Measurements from ENCODE around the gene BATF3. TPM values are rescaled to one million over a fixed set of nuclear protein-coding genes. Genes with fewer than 3 reads are reported as not detected.

BATF3 gene
- total and polyA plus RNA-seq, 9 of the 15 experiments (the other 6 are each of a cell fraction or from before 2014, with no cell fraction given): 0.40 to 3.8 (median 2.0) TPM

DNA sequence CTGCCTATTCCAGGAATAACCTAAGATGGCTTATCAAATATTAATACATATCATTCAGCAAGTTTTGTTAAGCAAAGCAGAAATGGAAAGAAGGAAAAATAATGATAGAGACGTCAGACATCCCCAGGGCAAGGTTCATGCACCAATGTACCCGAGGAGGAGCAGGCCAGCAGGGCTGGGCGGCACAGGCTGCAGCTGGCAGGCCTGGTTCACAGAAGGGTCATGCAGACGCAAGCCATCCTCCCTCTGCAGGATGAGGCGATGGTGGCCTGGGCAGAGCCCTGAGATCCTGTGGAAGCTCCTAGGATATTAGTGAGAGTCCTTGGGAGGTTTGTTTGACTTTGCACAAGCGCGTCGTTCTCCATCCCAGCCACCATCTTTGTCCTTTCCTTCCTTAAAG lies 30.0 kb downstream of the BATF3 start:
- no peak overlapping the region for H3K27ac ChIP-seq (ENCODE audit: extremely low read depth, low read depth, low read length)
- no peak for ATAC-seq
- no TSS peak for BruUV-seq (replicated peaks)
- no peak overlapping the region for H3K4me2 ChIP-seq (ENCODE audit: insufficient read depth, low read length)
- H3K9me3 ChIP-seq (replicated peaks; ENCODE audit: control insufficient read depth, insufficient read depth, low read depth, low read length): no peaks in the 10 kb centered on the region
- 8% methylated on average over 8 of the region's 8 CpGs for WGBS (ENCODE audit: insufficient coverage, low coverage, missing lambda C conversion rate)
- in situ Hi-C loops (cut with MboI): no loop called here
- ChIA-PET POLR2A (no interaction called here), CTCF (ENCODE audit: low intra/inter-chr PET ratio) (interaction anchor here (0.6 to 1.3 kb wide), 3 partner anchors 40 to 214 kb away, joined by 3 to 5 read pairs (median 4); no protein-coding TSS in a partner anchor)
- H3K27me3 ChIP-seq (ENCODE audit: control insufficient read depth in 2 of 2, insufficient read depth in 2 of 2, low read length in 2 of 2): peaks cover 26 to 56% of the 10 kb centered on the region in 2 experiments
- intact Hi-C loops (cut with micrococcal nuclease): loop anchor here (5.0 kb wide), 2 partner anchors 313 to 398 kb away; no protein-coding TSS in a partner anchor
- no peak overlapping the region for H2AFZ ChIP-seq (ENCODE audit: low read depth, low read length)
- no peak for FAIRE-seq
- no peak for DNase-seq (ENCODE audit: extremely low read depth in 1 of 4, low spot score in 3 of 4)
- no peaks in the 10 kb centered on the region for H3K9me1 ChIP-seq (ENCODE audit: control insufficient read depth, insufficient read depth, low read length)
- H3K4me1 ChIP-seq (replicated peaks in 1 of 2; ENCODE audit: control insufficient read depth in 2 of 2, insufficient read depth in 2 of 2, low read length in 2 of 2): peaks cover 3 to 11% of the 10 kb centered on the region in 2 experiments; a peak in 4 of 5 replicates
- H4K20me1 ChIP-seq (replicated peaks; ENCODE audit: control insufficient read depth, insufficient read depth, low read length): peaks cover 4% of the 10 kb centered on the region; the same call in 1 of the 2 replicates
- H3K9ac ChIP-seq (ENCODE audit: insufficient read depth in 1 of 2, low read depth in 2 of 2, low read length in 2 of 2): no peak overlapping the region
- H3K36me3 ChIP-seq (ENCODE audit: control insufficient read depth, insufficient read depth, low read length): no peaks in the 10 kb centered on the region
- H3K79me2 ChIP-seq (ENCODE audit: control insufficient read depth, insufficient read depth, low read length): no peaks in the 10 kb centered on the region
- TF ChIP-seq SREBF2 (CRISPR knock-in tag; IDR thresholded peaks at IDR 0.05): no peak
- no peak for TF ChIP-seq ZNF212 (CRISPR knock-in tag; IDR thresholded peaks at IDR 0.05)
- no peak for TF ChIP-seq ESRRB (CRISPR knock-in tag; IDR thresholded peaks at IDR 0.05; ENCODE audit: borderline replicate concordance)
- TF ChIP-seq, protein P1, sequence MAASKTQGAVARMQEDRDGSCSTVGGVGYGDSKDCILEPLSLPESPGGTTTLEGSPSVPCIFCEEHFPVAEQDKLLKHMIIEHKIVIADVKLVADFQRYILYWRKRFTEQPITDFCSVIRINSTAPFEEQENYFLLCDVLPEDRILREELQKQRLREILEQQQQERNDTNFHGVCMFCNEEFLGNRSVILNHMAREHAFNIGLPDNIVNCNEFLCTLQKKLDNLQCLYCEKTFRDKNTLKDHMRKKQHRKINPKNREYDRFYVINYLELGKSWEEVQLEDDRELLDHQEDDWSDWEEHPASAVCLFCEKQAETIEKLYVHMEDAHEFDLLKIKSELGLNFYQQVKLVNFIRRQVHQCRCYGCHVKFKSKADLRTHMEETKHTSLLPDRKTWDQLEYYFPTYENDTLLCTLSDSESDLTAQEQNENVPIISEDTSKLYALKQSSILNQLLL (CRISPR knock-in tag; IDR thresholded peaks at IDR 0.05; ENCODE audit: borderline replicate concordance): no peak
- no peak for TF ChIP-seq SIN3B (IDR thresholded peaks at IDR 0.05; ENCODE audit: low read depth)
- TF ChIP-seq SRSF7 (optimal IDR thresholded peaks at IDR 0.05; ENCODE audit: low read depth, low read length): no peak
- TF ChIP-seq GTF2A2 (tag; IDR thresholded peaks at IDR 0.05): no peak
- TF ChIP-seq MEF2A (IDR thresholded peaks at IDR 0.05; ENCODE audit: control insufficient read depth, low read depth, low read length): no peak
- TF ChIP-seq ZBTB49 (CRISPR knock-in tag; IDR thresholded peaks at IDR 0.05; ENCODE audit: borderline replicate concordance): no peak
- TF ChIP-seq CCNT2 (IDR thresholded peaks at IDR 0.05; ENCODE audit: borderline replicate concordance, extremely low read depth, insufficient read length, low read depth, low read length): no peak
- TF ChIP-seq, protein P2, sequence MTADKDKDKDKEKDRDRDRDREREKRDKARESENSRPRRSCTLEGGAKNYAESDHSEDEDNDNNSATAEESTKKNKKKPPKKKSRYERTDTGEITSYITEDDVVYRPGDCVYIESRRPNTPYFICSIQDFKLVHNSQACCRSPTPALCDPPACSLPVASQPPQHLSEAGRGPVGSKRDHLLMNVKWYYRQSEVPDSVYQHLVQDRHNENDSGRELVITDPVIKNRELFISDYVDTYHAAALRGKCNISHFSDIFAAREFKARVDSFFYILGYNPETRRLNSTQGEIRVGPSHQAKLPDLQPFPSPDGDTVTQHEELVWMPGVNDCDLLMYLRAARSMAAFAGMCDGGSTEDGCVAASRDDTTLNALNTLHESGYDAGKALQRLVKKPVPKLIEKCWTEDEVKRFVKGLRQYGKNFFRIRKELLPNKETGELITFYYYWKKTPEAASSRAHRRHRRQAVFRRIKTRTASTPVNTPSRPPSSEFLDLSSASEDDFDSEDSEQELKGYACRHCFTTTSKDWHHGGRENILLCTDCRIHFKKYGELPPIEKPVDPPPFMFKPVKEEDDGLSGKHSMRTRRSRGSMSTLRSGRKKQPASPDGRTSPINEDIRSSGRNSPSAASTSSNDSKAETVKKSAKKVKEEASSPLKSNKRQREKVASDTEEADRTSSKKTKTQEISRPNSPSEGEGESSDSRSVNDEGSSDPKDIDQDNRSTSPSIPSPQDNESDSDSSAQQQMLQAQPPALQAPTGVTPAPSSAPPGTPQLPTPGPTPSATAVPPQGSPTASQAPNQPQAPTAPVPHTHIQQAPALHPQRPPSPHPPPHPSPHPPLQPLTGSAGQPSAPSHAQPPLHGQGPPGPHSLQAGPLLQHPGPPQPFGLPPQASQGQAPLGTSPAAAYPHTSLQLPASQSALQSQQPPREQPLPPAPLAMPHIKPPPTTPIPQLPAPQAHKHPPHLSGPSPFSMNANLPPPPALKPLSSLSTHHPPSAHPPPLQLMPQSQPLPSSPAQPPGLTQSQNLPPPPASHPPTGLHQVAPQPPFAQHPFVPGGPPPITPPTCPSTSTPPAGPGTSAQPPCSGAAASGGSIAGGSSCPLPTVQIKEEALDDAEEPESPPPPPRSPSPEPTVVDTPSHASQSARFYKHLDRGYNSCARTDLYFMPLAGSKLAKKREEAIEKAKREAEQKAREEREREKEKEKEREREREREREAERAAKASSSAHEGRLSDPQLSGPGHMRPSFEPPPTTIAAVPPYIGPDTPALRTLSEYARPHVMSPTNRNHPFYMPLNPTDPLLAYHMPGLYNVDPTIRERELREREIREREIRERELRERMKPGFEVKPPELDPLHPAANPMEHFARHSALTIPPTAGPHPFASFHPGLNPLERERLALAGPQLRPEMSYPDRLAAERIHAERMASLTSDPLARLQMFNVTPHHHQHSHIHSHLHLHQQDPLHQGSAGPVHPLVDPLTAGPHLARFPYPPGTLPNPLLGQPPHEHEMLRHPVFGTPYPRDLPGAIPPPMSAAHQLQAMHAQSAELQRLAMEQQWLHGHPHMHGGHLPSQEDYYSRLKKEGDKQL (CRISPR knock-in tag; IDR thresholded peaks at IDR 0.05; ENCODE audit: borderline replicate concordance): no peak
- no peak overlapping the region for H3K4me3 ChIP-seq
